HEK293T (cell line): ENCODE data around the gene MACROD2.

Source experiments
- ARNT ChIP-seq: fragments of 450-650 bp; IDR thresholded peaks from 2 replicates; pipeline ENCODE4 v1.6.1; 2017; ENCODE audit warnings: mild to moderate bottlenecking
- BHLHE40 ChIP-seq: fragments of 450-650 bp; IDR thresholded peaks from 2 replicates; pipeline ENCODE4 v1.6.1; 2016; ENCODE audit warnings: mild to moderate bottlenecking, moderate library complexity, borderline replicate concordance
- CTBP1 ChIP-seq: fragments of 450-650 bp; IDR thresholded peaks from 2 replicates; pipeline ENCODE4 v1.6.1; 2016; ENCODE audit warnings: borderline replicate concordance
- ELF4 ChIP-seq: fragments of 450-650 bp; IDR thresholded peaks from 2 replicates; pipeline ENCODE4 v1.6.1; 2017; ENCODE audit warnings: antibody characterized with exemption
- FOXA1 ChIP-seq: fragments of 450-650 bp; IDR thresholded peaks from 2 replicates; pipeline ENCODE4 v1.6.1; 2016; ENCODE audit warnings: mild to moderate bottlenecking
- FOXK2 ChIP-seq: fragments of 450-650 bp; IDR thresholded peaks from 2 replicates; pipeline ENCODE4 v1.6.1; 2016; ENCODE audit warnings: mild to moderate bottlenecking
- FOXM1 ChIP-seq: fragments of 450-650 bp; IDR thresholded peaks from 2 replicates; pipeline ENCODE4 v1.6.1; 2017; ENCODE audit warnings: mild to moderate bottlenecking, borderline replicate concordance
- HDGF ChIP-seq: fragments of 450-650 bp; IDR thresholded peaks from 2 replicates; pipeline ENCODE4 v1.6.1; 2017; ENCODE audit warnings: antibody characterized with exemption, borderline replicate concordance
- L3MBTL2 ChIP-seq: fragments of 450-650 bp; conservative IDR thresholded peaks from 2 replicates; pipeline ENCODE4 v1.6.1; 2016; ENCODE audit warnings: mild to moderate bottlenecking
- PKNOX1 ChIP-seq: fragments of 450-650 bp; IDR thresholded peaks from 2 replicates; pipeline ENCODE4 v1.6.1; 2016
- SP1 ChIP-seq: fragments of 450-650 bp; IDR thresholded peaks from 2 replicates; pipeline ENCODE4 v1.6.1; 2017
- SUZ12 ChIP-seq: fragments of 450-650 bp; IDR thresholded peaks from 2 replicates; pipeline ENCODE4 v1.6.1; 2016; ENCODE audit warnings: mild to moderate bottlenecking
- TARDBP ChIP-seq: fragments of 450-650 bp; IDR thresholded peaks from 2 replicates; pipeline ENCODE4 v1.6.1; 2016

DNA sequence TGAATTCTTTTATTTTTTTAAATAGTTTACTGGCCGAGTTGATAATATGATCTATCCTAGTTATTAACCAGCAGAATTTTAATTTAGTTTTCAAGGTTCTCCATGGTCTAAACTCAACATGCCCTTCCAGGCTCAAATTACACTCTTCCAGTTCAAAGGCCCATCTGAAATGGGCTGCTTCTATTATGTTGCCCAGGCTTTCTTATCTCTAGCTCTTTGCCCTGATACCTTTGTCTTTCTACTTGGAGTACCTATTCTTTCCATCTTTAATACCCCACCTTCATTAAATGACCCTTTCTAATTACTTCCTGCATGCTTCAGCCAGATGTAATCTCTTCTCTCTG is 883.3 kb downstream of the MACROD2 start:
- no peak for TF ChIP-seq ELF4
- no peak for TF ChIP-seq FOXM1
- no peak for TF ChIP-seq SUZ12
- TF ChIP-seq CTBP1, result no peak
- TF ChIP-seq PKNOX1, result no peak
- TF ChIP-seq ARNT, result no peak
- no peak for TF ChIP-seq SP1
- no peak for TF ChIP-seq FOXK2
- no peak for TF ChIP-seq BHLHE40
- TF ChIP-seq HDGF, result no peak
- no peak for TF ChIP-seq L3MBTL2
- no peak for TF ChIP-seq FOXA1
- TF ChIP-seq TARDBP, result no peak
